ENCODE results near the gene KAZALD1.
A peak's percentile ranks its signal among the peaks of the same experiment; 100 is the strongest.

The KAZALD1 gene

DNA sequence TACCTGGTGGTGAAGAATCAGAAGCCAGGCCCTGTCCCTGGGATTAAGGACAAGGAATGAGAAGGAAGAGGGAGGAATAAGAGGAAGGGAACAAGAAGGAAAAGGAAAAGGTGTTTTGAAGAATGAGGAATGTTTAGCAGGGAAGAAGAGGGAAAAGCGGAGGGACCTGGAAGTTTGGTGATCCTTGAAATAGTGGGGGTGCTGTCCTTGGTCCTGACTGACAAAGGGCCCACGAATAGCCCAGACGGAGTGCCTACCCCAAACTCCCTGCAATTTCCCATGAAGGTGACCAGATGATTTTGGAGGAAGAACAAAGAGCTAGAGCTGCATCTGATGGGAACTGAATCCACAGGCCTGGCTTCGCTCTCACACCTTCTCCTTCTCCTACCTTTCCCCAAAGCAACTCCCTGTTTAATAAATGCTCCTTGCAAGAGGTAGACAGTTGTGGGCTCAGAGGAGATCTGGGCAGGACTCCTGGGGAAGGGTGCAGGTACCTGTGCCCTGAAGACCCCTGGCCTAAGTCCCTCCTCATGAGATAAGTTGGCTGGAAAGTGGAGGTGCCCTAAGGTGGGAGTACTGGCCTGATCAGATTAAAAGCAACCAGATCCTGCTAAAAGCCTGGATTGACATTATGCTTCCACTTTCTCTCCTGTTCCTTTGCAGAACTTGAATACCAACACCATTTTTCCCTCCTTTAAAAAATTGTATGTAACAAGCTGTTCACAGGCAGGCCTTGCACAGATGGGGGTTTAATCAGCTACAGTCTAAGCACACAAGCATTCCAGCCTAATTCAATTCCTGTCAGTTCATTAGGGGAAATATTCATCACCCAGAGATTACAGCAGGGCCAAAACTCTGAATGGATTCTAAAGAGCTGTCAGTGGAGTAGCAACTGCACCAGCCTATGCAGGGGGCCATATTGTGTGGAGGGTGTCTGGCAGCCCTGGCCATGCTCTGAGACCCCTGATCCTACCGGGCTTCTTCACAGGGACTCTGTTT is 19.4 kb downstream of the KAZALD1 start:
- Histone ChIP-seq H3K18ac (ENCODE audit: low read depth in 1 of 2, low read length in 2 of 2) (no peak overlapping the region), H2AFZ (ENCODE audit: low read depth, low read length) (no peak overlapping the region)

DNA sequence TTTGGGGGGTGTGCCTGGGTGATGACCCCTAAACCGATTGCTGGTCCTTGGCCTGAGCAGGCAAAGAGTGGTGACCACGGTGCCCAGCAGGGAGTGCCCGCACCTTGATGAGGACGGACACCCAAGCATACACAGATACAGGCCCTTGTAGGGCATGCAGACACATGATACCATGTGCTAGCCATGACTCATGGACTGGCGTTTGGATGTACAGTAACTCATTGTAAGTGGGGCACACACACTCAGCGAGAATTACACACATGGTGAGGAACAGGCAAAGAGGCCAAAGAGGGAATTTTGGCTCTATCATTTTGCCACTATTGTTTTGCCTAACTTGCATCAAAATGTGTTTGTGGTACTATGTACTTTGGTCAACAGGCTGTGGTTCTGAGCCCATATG is 24.1 kb downstream of the KAZALD1 start:
- Histone ChIP-seq H3K14ac (ENCODE audit: low read length in 2 of 2) (no peak overlapping the region), H3K9me3 (ENCODE audit: control insufficient read depth, low read length) (no peaks in the 10 kb centered on the region), H3K18ac (ENCODE audit: low read depth in 1 of 2, low read length in 2 of 2) (no peak overlapping the region), H3K23ac (ENCODE audit: low read length in 2 of 2) (no peak overlapping the region), H3K9ac (ENCODE audit: low read length) (no peak overlapping the region), H4K91ac (ENCODE audit: low read length) (no peak overlapping the region), H4K8ac (ENCODE audit: low read length) (no peak overlapping the region), H3K27ac (ENCODE audit: low read length, poor library complexity, severe bottlenecking) (no peak overlapping the region), H3K4me2 (ENCODE audit: low read length, poor library complexity, severe bottlenecking) (no peak overlapping the region), H2AK5ac (ENCODE audit: low read length, severe bottlenecking) (no peak overlapping the region), H2AFZ (ENCODE audit: low read depth, low read length) (no peak overlapping the region), H3K4me1 (ENCODE audit: control insufficient read depth, insufficient read depth, low read depth, low read length) (no peaks in the 10 kb centered on the region), H3K27me3 (ENCODE audit: control insufficient read depth in 1 of 2, insufficient read depth in 1 of 2, low read length in 2 of 2) (peaks cover 76 to 91% of the 10 kb centered on the region in 2 experiments), H2BK15ac (ENCODE audit: low read depth, poor library complexity, severe bottlenecking) (no peak overlapping the region), H3K4ac (ENCODE audit: low read depth in 1 of 2, low read length in 2 of 2) (no peak overlapping the region), H3K4me3 (ENCODE audit: insufficient read depth in 1 of 2, low read depth in 1 of 2, low read length in 2 of 2) (no peak overlapping the region), H3K79me1 (replicated peaks; ENCODE audit: low read length, poor library complexity, severe bottlenecking) (no peaks in the 10 kb centered on the region), H2BK12ac (ENCODE audit: low read length in 2 of 2) (no peak overlapping the region), H2BK5ac (ENCODE audit: low read depth, low read length, poor library complexity, severe bottlenecking) (no peak overlapping the region), H2BK120ac (ENCODE audit: low read depth, low read length) (no peak overlapping the region), H3K36me3 (ENCODE audit: control insufficient read depth in 1 of 2, insufficient read depth in 2 of 2, low read depth in 1 of 2, low read length in 2 of 2) (no peaks in the 10 kb centered on the region)
- DNase-seq: no peak
- WGBS: 61% methylated on average over 6 of the region's 6 CpGs

More for the DNA sequence above, 19.4 kb downstream of the KAZALD1 start:
- H3K4ac ChIP-seq (ENCODE audit: low read depth in 1 of 2, low read length in 2 of 2): no peak overlapping the region
- H2BK5ac ChIP-seq (ENCODE audit: low read depth, low read length, poor library complexity, severe bottlenecking): no peak overlapping the region
- H3K23ac ChIP-seq (ENCODE audit: low read length in 2 of 2): no peak overlapping the region
- H3K36me3 ChIP-seq (ENCODE audit: control insufficient read depth in 1 of 2, insufficient read depth in 2 of 2, low read depth in 1 of 2, low read length in 2 of 2): no peaks in the 10 kb centered on the region
- H2AK5ac ChIP-seq (ENCODE audit: low read length, severe bottlenecking): no peak overlapping the region
- peaks cover 63 to 73% of the 10 kb centered on the region in 2 experiments for H3K27me3 ChIP-seq (ENCODE audit: control insufficient read depth in 1 of 2, insufficient read depth in 1 of 2, low read length in 2 of 2)
- no peaks in the 10 kb centered on the region for H3K9me3 ChIP-seq (ENCODE audit: control insufficient read depth, low read length)
- H3K14ac ChIP-seq (ENCODE audit: low read length in 2 of 2): no peak overlapping the region
- no peaks in the 10 kb centered on the region for H3K4me1 ChIP-seq (ENCODE audit: control insufficient read depth, insufficient read depth, low read depth, low read length)
- H2BK15ac ChIP-seq (ENCODE audit: low read depth, poor library complexity, severe bottlenecking): no peak overlapping the region
- WGBS: 65% methylated on average over 2 of the region's 5 CpGs
- no peak overlapping the region for H3K9ac ChIP-seq (ENCODE audit: low read length)
- H3K4me2 ChIP-seq (ENCODE audit: low read length, poor library complexity, severe bottlenecking): no peak overlapping the region
- H4K91ac ChIP-seq (ENCODE audit: low read length): no peak overlapping the region
- no peak overlapping the region for H2BK12ac ChIP-seq (ENCODE audit: low read length in 2 of 2)
- peak; percentile 28 for DNase-seq
- no peak overlapping the region for H2BK120ac ChIP-seq (ENCODE audit: low read depth, low read length)
- H3K4me3 ChIP-seq (ENCODE audit: insufficient read depth in 1 of 2, low read depth in 1 of 2, low read length in 2 of 2): no peak overlapping the region
- no peaks in the 10 kb centered on the region for H3K79me1 ChIP-seq (replicated peaks; ENCODE audit: low read length, poor library complexity, severe bottlenecking)
- H4K8ac ChIP-seq (ENCODE audit: low read length): no peak overlapping the region
- H3K27ac ChIP-seq (ENCODE audit: low read length, poor library complexity, severe bottlenecking): no peak overlapping the region

DNA sequence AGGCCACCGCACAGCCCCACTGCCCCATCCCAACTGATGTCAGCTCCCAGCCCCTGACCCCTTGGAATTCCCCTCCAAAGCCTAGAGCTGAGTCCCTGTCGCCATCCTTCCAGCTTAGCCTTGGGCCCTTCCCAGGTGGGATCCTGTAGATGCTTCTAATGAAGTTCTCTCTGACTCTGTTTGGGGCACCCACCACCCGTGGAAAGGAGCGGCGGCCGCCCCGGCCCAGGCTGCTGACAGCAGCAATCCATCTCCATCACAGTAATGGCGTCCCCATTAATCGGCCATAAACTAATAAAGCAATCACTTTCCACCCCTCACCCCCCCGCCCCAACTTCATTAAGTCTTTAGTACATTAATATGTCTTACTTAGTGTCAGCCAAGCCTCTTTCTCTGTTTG is 25.6 kb downstream of the KAZALD1 start:
- H4K91ac ChIP-seq (ENCODE audit: low read length): no peak overlapping the region
- H2BK15ac ChIP-seq (ENCODE audit: low read depth, poor library complexity, severe bottlenecking): no peak overlapping the region
- H3K14ac ChIP-seq (ENCODE audit: low read length in 2 of 2): no peak overlapping the region
- H3K23ac ChIP-seq (ENCODE audit: low read length in 2 of 2): no peak overlapping the region
- 65% methylated on average over 9 of the region's 10 CpGs for WGBS
- H3K27me3 ChIP-seq (ENCODE audit: control insufficient read depth in 1 of 2, insufficient read depth in 1 of 2, low read length in 2 of 2): peaks cover 70 to 95% of the 10 kb centered on the region in 2 experiments
- no peak overlapping the region for H4K8ac ChIP-seq (ENCODE audit: low read length)
- H3K27ac ChIP-seq (ENCODE audit: low read length, poor library complexity, severe bottlenecking): no peak overlapping the region
- no peak overlapping the region for H3K18ac ChIP-seq (ENCODE audit: low read depth in 1 of 2, low read length in 2 of 2)
- no peak overlapping the region for H3K4me2 ChIP-seq (ENCODE audit: low read length, poor library complexity, severe bottlenecking)
- H2BK120ac ChIP-seq (ENCODE audit: low read depth, low read length): no peak overlapping the region
- H3K4me3 ChIP-seq (ENCODE audit: insufficient read depth in 1 of 2, low read depth in 1 of 2, low read length in 2 of 2): no peak overlapping the region
- no peak overlapping the region for H2AFZ ChIP-seq (ENCODE audit: low read depth, low read length)
- H3K4ac ChIP-seq (ENCODE audit: low read depth in 1 of 2, low read length in 2 of 2): no peak overlapping the region
- H3K79me1 ChIP-seq (replicated peaks; ENCODE audit: low read length, poor library complexity, severe bottlenecking): no peaks in the 10 kb centered on the region
- H3K9me3 ChIP-seq (ENCODE audit: control insufficient read depth, low read length): no peaks in the 10 kb centered on the region
- H2AK5ac ChIP-seq (ENCODE audit: low read length, severe bottlenecking): no peak overlapping the region
- no peaks in the 10 kb centered on the region for H3K36me3 ChIP-seq (ENCODE audit: control insufficient read depth in 1 of 2, insufficient read depth in 2 of 2, low read depth in 1 of 2, low read length in 2 of 2)
- H2BK5ac ChIP-seq (ENCODE audit: low read depth, low read length, poor library complexity, severe bottlenecking): no peak overlapping the region
- no peak overlapping the region for H3K9ac ChIP-seq (ENCODE audit: low read length)
- DNase-seq: no peak
- H2BK12ac ChIP-seq (ENCODE audit: low read length in 2 of 2): no peak overlapping the region
- H3K4me1 ChIP-seq (ENCODE audit: control insufficient read depth, insufficient read depth, low read depth, low read length): no peaks in the 10 kb centered on the region

DNA sequence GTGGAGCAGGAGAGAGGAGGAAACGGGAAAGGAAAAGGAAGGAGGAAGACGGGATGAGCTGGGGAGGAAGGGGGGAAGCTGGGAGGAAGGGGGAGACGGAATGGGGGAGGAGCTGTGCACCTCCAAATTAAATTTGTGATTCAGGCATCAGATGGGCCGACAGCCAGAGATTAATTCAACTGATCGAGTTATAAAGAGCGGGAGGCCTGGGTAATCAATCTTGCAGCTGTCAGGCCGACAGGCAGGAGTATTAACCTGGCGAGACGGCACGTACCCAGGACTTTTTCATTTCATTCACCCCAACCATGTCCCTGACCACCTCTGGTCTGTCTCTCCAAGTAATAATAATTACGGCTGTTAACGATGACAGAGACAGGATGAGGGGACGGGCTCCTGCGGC is 26.2 kb downstream of the KAZALD1 start:
- Histone ChIP-seq H3K4me3 (ENCODE audit: insufficient read depth in 1 of 2, low read depth in 1 of 2, low read length in 2 of 2) (no peak overlapping the region), H3K79me1 (replicated peaks; ENCODE audit: low read length, poor library complexity, severe bottlenecking) (no peaks in the 10 kb centered on the region), H4K91ac (ENCODE audit: low read length) (no peak overlapping the region), H3K23ac (ENCODE audit: low read length in 2 of 2) (no peak overlapping the region), H3K18ac (ENCODE audit: low read depth in 1 of 2, low read length in 2 of 2) (no peak overlapping the region), H2AFZ (ENCODE audit: low read depth, low read length) (no peak overlapping the region), H3K27ac (ENCODE audit: low read length, poor library complexity, severe bottlenecking) (no peak overlapping the region), H3K14ac (ENCODE audit: low read length in 2 of 2) (no peak overlapping the region), H3K27me3 (ENCODE audit: control insufficient read depth in 1 of 2, insufficient read depth in 1 of 2, low read length in 2 of 2) (peaks cover 66 to 95% of the 10 kb centered on the region in 2 experiments), H4K8ac (ENCODE audit: low read length) (no peak overlapping the region), H2BK12ac (ENCODE audit: low read length in 2 of 2) (no peak overlapping the region), H3K9me3 (ENCODE audit: control insufficient read depth, low read length) (no peaks in the 10 kb centered on the region), H3K9ac (ENCODE audit: low read length) (no peak overlapping the region), H2BK15ac (ENCODE audit: low read depth, poor library complexity, severe bottlenecking) (no peak overlapping the region), H3K4me2 (ENCODE audit: low read length, poor library complexity, severe bottlenecking) (no peak overlapping the region), H3K4ac (ENCODE audit: low read depth in 1 of 2, low read length in 2 of 2) (no peak overlapping the region), H3K36me3 (ENCODE audit: control insufficient read depth in 1 of 2, insufficient read depth in 2 of 2, low read depth in 1 of 2, low read length in 2 of 2) (no peaks in the 10 kb centered on the region), H2BK120ac (ENCODE audit: low read depth, low read length) (no peak overlapping the region), H2AK5ac (ENCODE audit: low read length, severe bottlenecking) (no peak overlapping the region), H3K4me1 (ENCODE audit: control insufficient read depth, insufficient read depth, low read depth, low read length) (no peaks in the 10 kb centered on the region), H2BK5ac (ENCODE audit: low read depth, low read length, poor library complexity, severe bottlenecking) (no peak overlapping the region)
- 80% methylated on average over 14 of the region's 14 CpGs for WGBS
- DNase-seq: no peak

All from mesenchymal stem cell (in vitro differentiated cells and primary cell).